ENCODE data around the gene TTC27.

GRCh38 chr2:32752952-32753351 is 125.1 kb downstream of the TTC27 start:
- TF ChIP-seq ATF3 (IDR thresholded peaks at IDR 0.05): no peak
- TF ChIP-seq CTCF (IDR thresholded peaks at IDR 0.05; ENCODE audit: low read depth, low read length, missing input control): no peak
- no peak for TF ChIP-seq MAX (IDR thresholded peaks at IDR 0.05)
- TF ChIP-seq YY1 (IDR thresholded peaks at IDR 0.05): no peak

Data from liver (tissue), 3 donors.